Measurements from ENCODE around the gene CHRNB4. TPM values are rescaled to one million over a fixed set of nuclear protein-coding genes. Genes with fewer than 3 reads are reported as not detected.

Gene CHRNB4
- total RNA-seq, 1 experiment from 2014 or later, result 1.3 TPM

DNA sequence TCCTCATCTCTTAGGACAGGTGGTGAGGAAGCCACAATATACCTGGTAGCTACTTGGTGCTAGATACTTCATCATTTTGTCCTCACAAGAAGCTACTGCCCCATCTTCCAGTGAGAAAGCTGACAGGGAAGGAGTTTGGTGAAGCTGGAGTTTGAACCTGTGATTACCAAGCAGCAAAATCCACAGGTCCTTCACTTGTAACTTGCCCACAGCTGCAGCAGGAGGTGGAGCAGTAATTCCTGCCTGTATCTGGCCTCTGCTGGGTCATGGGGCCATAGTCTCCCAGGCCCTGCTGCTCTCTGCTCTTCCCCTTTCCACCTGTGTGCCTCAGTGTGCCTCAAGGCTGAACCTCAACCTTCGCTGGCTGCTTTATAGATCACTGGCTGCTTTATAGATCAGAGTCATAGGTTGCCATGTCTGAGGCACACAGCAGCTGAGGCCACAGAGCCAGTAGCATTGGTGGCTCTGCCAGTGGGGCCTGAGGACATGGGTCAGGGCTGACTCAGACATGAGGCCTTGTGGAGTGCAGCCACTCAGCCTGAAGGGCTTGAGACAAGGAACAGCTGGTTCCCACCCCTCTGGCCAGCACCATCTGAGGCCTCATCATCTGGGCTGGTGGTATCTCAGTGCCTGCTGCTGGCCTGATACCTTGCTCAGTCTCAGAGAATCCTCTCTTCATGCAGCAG, 11.1 kb upstream of the CHRNB4 start:
- H3K27ac Mint-ChIP-seq (ENCODE audit: unreplicated experiment), result no peak overlapping the region
- H3K4me1 ChIP-seq, result no peaks in the 10 kb centered on the region
- H3K36me3 ChIP-seq (ENCODE audit: control insufficient read depth, insufficient read depth, low read length), result no peaks in the 10 kb centered on the region
- H3K9me3 Mint-ChIP-seq (ENCODE audit: unreplicated experiment), result no peaks in the 10 kb centered on the region
- no peaks in the 10 kb centered on the region for H3K36me3 Mint-ChIP-seq (ENCODE audit: insufficient read depth, unreplicated experiment)
- no peaks in the 10 kb centered on the region for H3K27me3 Mint-ChIP-seq (ENCODE audit: insufficient read depth, unreplicated experiment)
- POLR2A ChIA-PET, result no interaction called here
- H3K4me3 Mint-ChIP-seq (ENCODE audit: unreplicated experiment), result no peak overlapping the region
- TF ChIP-seq, protein P1, sequence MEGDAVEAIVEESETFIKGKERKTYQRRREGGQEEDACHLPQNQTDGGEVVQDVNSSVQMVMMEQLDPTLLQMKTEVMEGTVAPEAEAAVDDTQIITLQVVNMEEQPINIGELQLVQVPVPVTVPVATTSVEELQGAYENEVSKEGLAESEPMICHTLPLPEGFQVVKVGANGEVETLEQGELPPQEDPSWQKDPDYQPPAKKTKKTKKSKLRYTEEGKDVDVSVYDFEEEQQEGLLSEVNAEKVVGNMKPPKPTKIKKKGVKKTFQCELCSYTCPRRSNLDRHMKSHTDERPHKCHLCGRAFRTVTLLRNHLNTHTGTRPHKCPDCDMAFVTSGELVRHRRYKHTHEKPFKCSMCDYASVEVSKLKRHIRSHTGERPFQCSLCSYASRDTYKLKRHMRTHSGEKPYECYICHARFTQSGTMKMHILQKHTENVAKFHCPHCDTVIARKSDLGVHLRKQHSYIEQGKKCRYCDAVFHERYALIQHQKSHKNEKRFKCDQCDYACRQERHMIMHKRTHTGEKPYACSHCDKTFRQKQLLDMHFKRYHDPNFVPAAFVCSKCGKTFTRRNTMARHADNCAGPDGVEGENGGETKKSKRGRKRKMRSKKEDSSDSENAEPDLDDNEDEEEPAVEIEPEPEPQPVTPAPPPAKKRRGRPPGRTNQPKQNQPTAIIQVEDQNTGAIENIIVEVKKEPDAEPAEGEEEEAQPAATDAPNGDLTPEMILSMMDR (IDR thresholded peaks at IDR 0.05; ENCODE audit: insufficient read depth in 1 of 2, low read depth in 1 of 2, low read length in 1 of 2, severe bottlenecking in 1 of 2, unreplicated experiment in 1 of 2), result no peak
- H3K4me1 Mint-ChIP-seq (ENCODE audit: low read depth, unreplicated experiment), result no peaks in the 10 kb centered on the region
- DNase-seq, result no peak
- H3K4me3 ChIP-seq (ENCODE audit: low read depth, low read length), result no peak overlapping the region
- BruUV-seq (replicated peaks), result no TSS peak
- CTCF ChIA-PET, result no interaction called here
- intact Hi-C loops (cut with micrococcal nuclease; ENCODE audit: unreplicated experiment), result no loop called here
- H3K9me3 ChIP-seq, result no peaks in the 10 kb centered on the region
- peaks cover 1% of the 10 kb centered on the region for H3K27me3 ChIP-seq (replicated peaks; ENCODE audit: control insufficient read depth, insufficient read depth, low read length)

DNA sequence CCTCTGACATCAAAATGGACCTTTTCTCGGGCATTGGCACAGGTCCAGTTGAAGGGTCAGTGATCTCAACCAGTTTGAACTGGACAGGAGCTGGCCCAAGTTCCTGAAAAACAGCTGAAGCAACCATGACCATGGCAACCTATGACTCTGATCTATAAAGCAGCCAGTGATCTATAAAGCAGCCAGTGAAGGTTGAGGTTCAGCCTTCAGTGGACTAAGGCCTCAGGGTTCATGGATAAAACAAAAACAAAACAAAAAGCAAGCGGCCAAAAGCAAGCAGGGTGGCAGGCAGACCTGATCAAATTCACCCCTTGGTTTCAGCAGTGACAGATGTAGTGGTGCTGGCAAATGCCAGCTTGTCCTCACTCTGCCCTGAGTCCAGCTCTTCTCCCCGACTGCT, 10.0 kb upstream of the CHRNB4 start:
- no TSS peak for BruUV-seq (replicated peaks)
- TF ChIP-seq, protein P1 (IDR thresholded peaks at IDR 0.05; ENCODE audit: insufficient read depth in 1 of 2, low read depth in 1 of 2, low read length in 1 of 2, severe bottlenecking in 1 of 2, unreplicated experiment in 1 of 2), result no peak
- intact Hi-C loops (cut with micrococcal nuclease; ENCODE audit: unreplicated experiment), result no loop called here
- no peaks in the 10 kb centered on the region for H3K9me3 Mint-ChIP-seq (ENCODE audit: unreplicated experiment)
- POLR2A ChIA-PET, result no interaction called here
- CTCF ChIA-PET, result no interaction called here
- H3K27me3 ChIP-seq (replicated peaks; ENCODE audit: control insufficient read depth, insufficient read depth, low read length), result peaks cover 1% of the 10 kb centered on the region
- H3K9me3 ChIP-seq, result no peaks in the 10 kb centered on the region
- no peak overlapping the region for H3K4me3 ChIP-seq (ENCODE audit: low read depth, low read length)
- no peaks in the 10 kb centered on the region for H3K36me3 ChIP-seq (ENCODE audit: control insufficient read depth, insufficient read depth, low read length)
- H3K4me1 Mint-ChIP-seq (ENCODE audit: low read depth, unreplicated experiment), result no peaks in the 10 kb centered on the region
- no peak for DNase-seq
- no peaks in the 10 kb centered on the region for H3K36me3 Mint-ChIP-seq (ENCODE audit: insufficient read depth, unreplicated experiment)
- H3K27me3 Mint-ChIP-seq (ENCODE audit: insufficient read depth, unreplicated experiment), result no peaks in the 10 kb centered on the region
- no peaks in the 10 kb centered on the region for H3K4me1 ChIP-seq
- H3K4me3 Mint-ChIP-seq (ENCODE audit: unreplicated experiment), result no peak overlapping the region
- H3K27ac Mint-ChIP-seq (ENCODE audit: unreplicated experiment), result no peak overlapping the region

DNA sequence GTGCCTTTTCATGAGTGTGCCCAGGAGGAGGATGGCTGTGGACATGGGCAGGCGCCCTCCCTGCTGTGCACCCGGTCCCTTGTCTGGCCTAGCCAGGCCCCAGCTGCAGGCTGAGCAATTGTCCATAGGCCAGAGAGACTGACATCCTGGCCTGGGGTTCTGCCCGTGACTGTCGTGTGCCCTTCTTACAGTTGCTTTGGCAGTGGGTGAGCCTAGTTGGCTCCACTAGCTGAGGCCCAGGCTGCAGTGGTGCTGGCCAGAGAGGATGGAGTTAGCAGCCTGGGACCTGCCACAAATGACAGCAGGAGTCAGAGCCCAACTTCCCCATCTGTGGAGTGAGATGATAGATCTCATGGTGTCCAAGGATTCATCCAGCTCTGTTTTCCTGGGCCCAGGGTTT, 9.0 kb upstream of the CHRNB4 start:
- Histone ChIP-seq H3K4me1 (no peaks in the 10 kb centered on the region), H3K9me3 (no peaks in the 10 kb centered on the region), H3K27me3 (replicated peaks; ENCODE audit: control insufficient read depth, insufficient read depth, low read length) (peaks cover 1% of the 10 kb centered on the region), H3K36me3 (ENCODE audit: control insufficient read depth, insufficient read depth, low read length) (no peaks in the 10 kb centered on the region), H3K4me3 (ENCODE audit: low read depth, low read length) (no peak overlapping the region)
- DNase-seq, result no peak
- intact Hi-C loops (cut with micrococcal nuclease; ENCODE audit: unreplicated experiment), result no loop called here
- Mint-ChIP-seq H3K27me3 (ENCODE audit: insufficient read depth, unreplicated experiment) (no peaks in the 10 kb centered on the region), H3K27ac (ENCODE audit: unreplicated experiment) (no peak overlapping the region), H3K4me3 (ENCODE audit: unreplicated experiment) (no peak overlapping the region), H3K36me3 (ENCODE audit: insufficient read depth, unreplicated experiment) (no peaks in the 10 kb centered on the region), H3K9me3 (ENCODE audit: unreplicated experiment) (no peaks in the 10 kb centered on the region), H3K4me1 (ENCODE audit: low read depth, unreplicated experiment) (no peaks in the 10 kb centered on the region)
- POLR2A ChIA-PET, result no interaction called here
- TF ChIP-seq, protein P1 (IDR thresholded peaks at IDR 0.05; ENCODE audit: insufficient read depth in 1 of 2, low read depth in 1 of 2, low read length in 1 of 2, severe bottlenecking in 1 of 2, unreplicated experiment in 1 of 2), result no peak
- no TSS peak for BruUV-seq (replicated peaks)
- CTCF ChIA-PET, result no interaction called here
